ENCODE results near the gene BEAN1.

BEAN1 gene

DNA sequence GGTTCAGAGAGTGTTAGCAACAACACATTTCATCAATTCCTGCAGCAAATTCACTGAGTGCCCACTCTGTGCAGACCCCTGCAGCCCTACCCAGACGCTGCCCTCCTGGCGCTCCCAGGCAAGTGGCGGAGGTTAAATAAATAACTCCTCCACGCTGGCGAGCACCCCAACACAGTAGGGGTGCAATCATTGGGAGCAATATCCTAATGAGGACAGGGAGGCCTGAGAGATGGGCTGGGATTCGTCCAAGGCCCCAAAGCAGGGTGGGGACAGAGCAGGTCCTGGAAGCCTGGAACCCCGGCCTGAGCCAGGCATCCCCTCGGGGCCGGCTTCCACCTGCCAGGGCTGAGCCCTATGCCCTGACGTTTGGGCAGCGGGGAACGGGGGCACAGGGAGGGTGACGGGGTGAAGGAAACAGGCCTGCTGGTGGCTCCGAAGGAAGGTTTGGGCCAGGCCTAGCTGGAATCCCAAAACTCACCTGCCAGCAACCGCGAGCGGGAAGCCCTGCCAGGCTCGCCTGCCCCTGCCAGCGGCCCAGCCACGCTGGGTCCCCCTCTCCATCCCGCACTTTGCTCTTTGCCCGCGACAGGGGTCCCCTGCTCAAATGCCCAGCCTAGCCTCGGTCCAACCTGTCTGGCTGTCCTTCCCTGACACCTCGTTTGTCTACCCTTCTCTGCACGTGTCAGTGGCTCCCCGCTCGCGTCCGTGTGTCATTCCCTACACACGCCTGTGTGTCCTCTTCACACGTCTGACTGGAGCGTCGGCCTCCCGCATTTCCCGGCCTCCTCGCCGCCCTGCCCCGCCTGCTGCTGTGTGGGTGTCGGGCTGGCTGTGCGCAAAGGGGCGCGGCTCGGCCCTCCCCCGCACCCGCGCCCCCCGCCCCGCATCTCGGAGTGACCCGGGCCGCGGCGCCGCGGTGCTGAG, 721 bp upstream of the BEAN1 start:
- 0 out of 2 replicates have a peak overlapping the region, but pooled peaks have one; percentile 19 for H3K4me3 ChIP-seq (replicated peaks; ENCODE audit: low read depth, low read length)
- no peak for DNase-seq (ENCODE audit: extremely low read depth, low read depth)
- TF ChIP-seq, protein P1, sequence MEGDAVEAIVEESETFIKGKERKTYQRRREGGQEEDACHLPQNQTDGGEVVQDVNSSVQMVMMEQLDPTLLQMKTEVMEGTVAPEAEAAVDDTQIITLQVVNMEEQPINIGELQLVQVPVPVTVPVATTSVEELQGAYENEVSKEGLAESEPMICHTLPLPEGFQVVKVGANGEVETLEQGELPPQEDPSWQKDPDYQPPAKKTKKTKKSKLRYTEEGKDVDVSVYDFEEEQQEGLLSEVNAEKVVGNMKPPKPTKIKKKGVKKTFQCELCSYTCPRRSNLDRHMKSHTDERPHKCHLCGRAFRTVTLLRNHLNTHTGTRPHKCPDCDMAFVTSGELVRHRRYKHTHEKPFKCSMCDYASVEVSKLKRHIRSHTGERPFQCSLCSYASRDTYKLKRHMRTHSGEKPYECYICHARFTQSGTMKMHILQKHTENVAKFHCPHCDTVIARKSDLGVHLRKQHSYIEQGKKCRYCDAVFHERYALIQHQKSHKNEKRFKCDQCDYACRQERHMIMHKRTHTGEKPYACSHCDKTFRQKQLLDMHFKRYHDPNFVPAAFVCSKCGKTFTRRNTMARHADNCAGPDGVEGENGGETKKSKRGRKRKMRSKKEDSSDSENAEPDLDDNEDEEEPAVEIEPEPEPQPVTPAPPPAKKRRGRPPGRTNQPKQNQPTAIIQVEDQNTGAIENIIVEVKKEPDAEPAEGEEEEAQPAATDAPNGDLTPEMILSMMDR (IDR thresholded peaks at IDR 0.05; ENCODE audit: low read depth, low read length, missing control alignments), result no peak

DNA sequence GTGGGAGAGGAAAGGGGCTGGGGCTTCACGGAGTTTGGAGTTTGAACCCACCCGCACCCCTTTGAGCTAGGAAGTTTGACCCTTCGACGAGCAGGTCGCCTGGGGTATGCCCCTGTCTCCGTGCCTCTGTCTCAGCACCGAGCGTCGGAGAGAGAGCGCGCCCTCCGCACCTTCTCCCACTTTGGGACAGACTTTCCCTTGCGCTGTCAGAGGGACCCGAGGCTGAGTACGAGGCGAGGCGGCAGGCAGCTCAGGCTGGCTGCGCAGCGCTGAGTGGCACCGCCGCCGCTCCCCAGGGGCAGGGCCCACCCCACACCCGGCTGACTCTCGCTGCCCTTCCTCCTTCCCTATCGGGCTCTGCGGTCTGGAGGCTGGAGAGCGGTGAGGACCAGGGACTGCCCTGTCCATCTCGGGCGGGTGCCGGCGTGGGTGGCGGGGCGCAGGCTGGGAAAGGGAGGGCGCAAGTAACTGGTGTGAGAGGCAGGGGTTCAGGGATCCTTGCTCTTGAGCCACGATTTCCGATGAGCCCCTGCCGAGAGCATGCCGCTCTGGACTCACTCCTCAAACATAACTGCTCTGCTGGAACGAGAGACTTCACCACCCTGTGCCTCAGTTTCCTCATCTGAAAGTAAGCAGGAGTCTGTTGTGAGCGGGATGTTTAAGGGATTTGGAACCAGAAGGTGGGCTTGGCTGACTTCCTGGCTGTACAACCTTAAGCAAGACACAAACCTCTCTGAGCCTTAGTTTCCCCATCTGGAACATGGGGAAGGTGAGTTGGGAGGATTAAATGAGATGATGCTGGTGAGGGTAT, 981 bp downstream of the BEAN1 start:
- H3K4me3 ChIP-seq (replicated peaks; ENCODE audit: low read depth, low read length), result no peak overlapping the region; the same call in 1 of the 2 replicates
- no peak for DNase-seq (ENCODE audit: extremely low read depth, low read depth)
- TF ChIP-seq, protein P1 (IDR thresholded peaks at IDR 0.05; ENCODE audit: low read depth, low read length, missing control alignments), result no peak

DNA sequence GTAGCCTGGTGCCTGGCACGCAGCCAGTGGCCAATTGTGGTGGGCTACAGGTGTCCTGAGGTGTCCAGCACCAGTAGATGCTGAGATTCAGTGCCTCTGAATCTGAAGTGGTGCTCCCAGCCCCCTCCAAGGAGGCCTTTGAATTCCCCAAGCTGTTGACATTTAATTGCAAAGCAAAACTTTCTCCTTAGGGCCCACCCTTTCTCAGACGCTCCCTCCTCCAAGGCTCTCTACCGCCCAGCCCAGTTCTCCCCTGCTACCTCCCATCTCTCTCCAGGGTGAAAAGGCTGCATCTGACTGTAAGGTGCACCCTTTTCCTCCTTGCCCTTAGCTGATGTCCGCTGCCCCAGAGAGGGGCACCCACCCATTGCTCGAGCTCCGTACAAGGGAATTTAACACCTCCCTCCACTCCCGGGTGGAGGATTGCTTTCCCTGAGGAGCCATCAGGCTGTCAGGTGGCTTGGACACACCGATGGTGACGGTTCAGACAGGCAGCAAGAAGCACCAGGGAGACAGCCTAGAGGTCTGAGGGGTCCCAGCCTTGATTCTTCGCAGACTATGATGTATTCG, 1.7 kb downstream of the BEAN1 start:
- TF ChIP-seq, protein P1 (IDR thresholded peaks at IDR 0.05; ENCODE audit: low read depth, low read length, missing control alignments), result no peak
- no peak overlapping the region for H3K4me3 ChIP-seq (replicated peaks; ENCODE audit: low read depth, low read length)
- no peak for DNase-seq (ENCODE audit: extremely low read depth, low read depth)

DNA sequence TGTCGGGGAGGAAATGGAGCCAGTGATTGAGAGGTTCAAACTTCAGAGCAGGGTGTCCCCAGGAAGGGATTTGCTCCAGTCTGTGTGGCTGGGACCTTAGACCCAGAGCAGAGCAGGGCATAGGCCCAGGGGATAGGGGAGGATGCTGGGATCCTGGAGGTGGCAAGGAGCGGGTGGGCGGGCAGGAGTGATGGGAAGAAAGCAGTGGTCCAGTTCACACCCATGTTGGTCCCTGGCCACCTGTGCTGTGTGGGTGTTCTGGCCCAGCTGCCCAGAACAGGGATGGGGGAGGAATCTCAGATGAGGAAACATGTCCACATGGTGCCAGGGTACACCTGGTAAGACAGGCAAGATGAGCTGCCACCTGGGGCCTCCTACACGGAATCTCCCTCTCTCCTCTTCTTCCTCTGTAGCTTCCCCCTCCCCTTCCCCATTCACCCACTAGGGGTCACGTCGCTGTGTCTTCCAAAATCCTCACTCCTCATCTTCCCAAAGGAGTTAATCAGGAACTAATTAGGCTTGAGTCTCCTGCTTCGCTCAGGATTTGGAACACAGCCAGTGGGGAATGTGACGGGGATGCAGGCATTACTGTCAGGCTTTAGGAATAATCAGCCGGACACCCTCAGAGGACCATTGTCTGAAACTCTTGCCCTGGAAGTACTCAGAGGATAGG, 2.3 kb downstream of the BEAN1 start:
- no peak for DNase-seq (ENCODE audit: extremely low read depth, low read depth)
- no peak overlapping the region for H3K4me3 ChIP-seq (replicated peaks; ENCODE audit: low read depth, low read length)
- TF ChIP-seq, protein P1 (IDR thresholded peaks at IDR 0.05; ENCODE audit: low read depth, low read length, missing control alignments), result peak; percentile 8

DNA sequence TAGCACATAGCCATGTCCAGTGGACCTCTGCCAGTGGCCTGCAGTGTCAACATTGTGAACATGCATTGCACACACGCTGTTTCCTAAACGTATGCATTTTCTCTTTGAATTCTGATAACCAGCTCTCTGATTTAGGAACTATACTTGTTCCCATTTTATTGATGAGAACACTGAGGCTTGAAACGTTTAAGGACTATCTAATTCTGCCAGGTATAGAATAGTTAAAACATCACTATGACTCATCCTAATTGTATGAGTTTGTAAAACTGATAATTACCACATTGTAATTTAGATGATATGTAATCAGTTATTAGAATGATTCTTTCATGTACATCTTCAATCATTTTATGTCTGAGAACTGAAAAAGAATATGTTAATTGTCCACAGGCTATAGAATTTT, 3.1 kb downstream of the BEAN1 start:
- TF ChIP-seq, protein P1 (IDR thresholded peaks at IDR 0.05; ENCODE audit: low read depth, low read length, missing control alignments), result no peak
- H3K4me3 ChIP-seq (replicated peaks; ENCODE audit: low read depth, low read length), result no peak overlapping the region
- no peak for DNase-seq (ENCODE audit: extremely low read depth, low read depth)

DNA sequence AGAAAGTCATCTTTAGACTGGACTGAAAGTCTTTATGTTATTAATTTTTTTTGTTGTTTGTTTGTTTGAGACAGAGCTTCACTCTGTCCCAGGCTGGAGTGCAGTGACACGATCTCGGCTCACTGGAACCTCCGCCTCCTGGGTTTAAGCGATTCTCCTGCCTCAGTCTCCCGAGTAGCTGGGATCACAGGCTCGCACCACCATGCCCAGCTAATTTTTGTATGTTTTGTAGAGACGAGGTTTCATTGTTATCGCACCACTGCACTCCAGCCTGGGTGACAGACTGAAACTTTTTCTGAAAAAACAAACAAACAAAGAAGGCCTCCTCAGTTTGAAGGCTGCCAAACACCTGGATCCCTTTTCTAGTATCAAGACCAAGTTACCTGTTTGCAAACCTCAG, 4.7 kb downstream of the BEAN1 start:
- DNase-seq (ENCODE audit: extremely low read depth, low read depth), result no peak
- H3K4me3 ChIP-seq (replicated peaks; ENCODE audit: low read depth, low read length), result no peak overlapping the region
- TF ChIP-seq, protein P1 (IDR thresholded peaks at IDR 0.05; ENCODE audit: low read depth, low read length, missing control alignments), result no peak

Measured in HFF-Myc (cell line).